BE2C (cell line): ENCODE results near the gene EPHA6.

Experiments used
- DNase-seq: peaks from one replicate; pipeline ENCODE4 v3.0.0-alpha.2; 2020
- H3K27me3 ChIP-seq: fragments of 250-450 bp; sonication (Bioruptor Pico); 2 replicates; pipeline ENCODE4 v1.5.1; 2020; ENCODE audit warnings: mild to moderate bottlenecking
- H3K36me3 ChIP-seq: fragments of 250-450 bp; sonication (Bioruptor Pico); 2 replicates; pipeline ENCODE4 v1.5.1; 2020; ENCODE audit warnings: mild to moderate bottlenecking
- H3K4me1 ChIP-seq: fragments of 250-450 bp; sonication (Bioruptor Pico); 2 replicates; pipeline ENCODE4 v1.5.1; 2020
- H3K4me3 ChIP-seq: 2 replicates; pipeline ENCODE4 v1.5.1; 2011; ENCODE audit warnings: low read depth, low read length
- H3K9me3 ChIP-seq: fragments of 250-450 bp; sonication (Bioruptor Pico); 2 replicates; pipeline ENCODE4 v1.5.1; 2020
- CTCF ChIP-seq: IDR thresholded peaks from 2 replicates; pipeline ENCODE4 v1.5.1; 2012; ENCODE audit warnings: mild to moderate bottlenecking, low read depth, low read length

EPHA6 gene

GRCh38 chr3:97235611-97236315 lies 421.4 kb downstream of the EPHA6 start:
- no peak for TF ChIP-seq CTCF
- Histone ChIP-seq H3K27me3 (no peaks in the 10 kb centered on the region), H3K36me3 (no peaks in the 10 kb centered on the region), H3K4me1 (peaks cover 40% of the 10 kb centered on the region), H3K9me3 (no peaks in the 10 kb centered on the region), H3K4me3 (no peak overlapping the region)
- no peak for DNase-seq

- Histone ChIP-seq H3K27me3 (no peaks in the 10 kb centered on the region), H3K4me3 (no peak overlapping the region), H3K4me1 (peaks cover 33% of the 10 kb centered on the region), H3K36me3 (no peaks in the 10 kb centered on the region), H3K9me3 (no peaks in the 10 kb centered on the region)
- TF ChIP-seq CTCF = no peak
- DNase-seq = no peak
Observed at GRCh38 chr3:97241417-97241816, 427.0 kb downstream of the EPHA6 start.

GRCh38 chr3:97245201-97245910 lies 431.0 kb downstream of the EPHA6 start:
- Histone ChIP-seq H3K27me3 (no peaks in the 10 kb centered on the region), H3K36me3 (no peaks in the 10 kb centered on the region), H3K4me3 (no peak overlapping the region), H3K4me1 (peaks cover 7% of the 10 kb centered on the region), H3K9me3 (no peaks in the 10 kb centered on the region)
- no peak for TF ChIP-seq CTCF
- no peak for DNase-seq

GRCh38 chr3:97256060-97256459 lies 441.7 kb downstream of the EPHA6 start:
- peak; percentile 23; the same call in 1 of the 2 replicates for TF ChIP-seq CTCF
- no peak for DNase-seq
- Histone ChIP-seq H3K9me3 (no peaks in the 10 kb centered on the region), H3K4me1 (no peaks in the 10 kb centered on the region), H3K4me3 (no peak overlapping the region), H3K36me3 (no peaks in the 10 kb centered on the region), H3K27me3 (no peaks in the 10 kb centered on the region)

GRCh38 chr3:97257942-97258697 lies 443.7 kb downstream of the EPHA6 start:
- DNase-seq = no peak
- Histone ChIP-seq H3K9me3 (no peaks in the 10 kb centered on the region), H3K36me3 (no peaks in the 10 kb centered on the region), H3K4me1 (no peaks in the 10 kb centered on the region), H3K4me3 (no peak overlapping the region), H3K27me3 (no peaks in the 10 kb centered on the region)
- TF ChIP-seq CTCF = no peak
